Stimulated activated naive B cell treated with anti-CD40 and anti-IgM and Interleukin-4, amounts not matched to agents 10 μg/mL and 1 μg/mL and 100 μg/mL, for 72 hours (primary cell): ENCODE measurements around the gene FAM53C.

ENCODE experiments used
- ATAC-seq, 2 donors: fragments of 150-1000 bp; cut with Tn5 transposase; replicated peaks; 2 replicates each; pipeline ENCODE4 v1.10.0; 2021; ENCODE audit warnings: moderate library complexity in 1 of 2
- DNase-seq: peaks from one replicate; pipeline ENCODE4 v3.0.0; 2021
- H3K27ac Mint-ChIP-seq: one replicate; pipeline ENCODE4 v1.8.0; 2022; ENCODE audit warnings: mild to moderate bottlenecking, mixed read lengths
- H3K27me3 Mint-ChIP-seq, 2 donors: one replicate each; pipeline ENCODE4 v1.8.0; 2022; ENCODE audit warnings: mixed read lengths in 2 of 2
- H3K36me3 Mint-ChIP-seq, 2 donors: one replicate each; pipeline ENCODE4 v1.8.0; 2022; ENCODE audit warnings: mixed read lengths in 2 of 2, mild to moderate bottlenecking in 1 of 2
- H3K4me1 Mint-ChIP-seq, 2 donors: one replicate each; pipeline ENCODE4 v1.8.0; 2022; ENCODE audit warnings: mixed read lengths in 2 of 2, mild to moderate bottlenecking in 1 of 2
- H3K4me3 Mint-ChIP-seq, 2 donors: one replicate each; pipeline ENCODE4 v1.8.0; 2022; ENCODE audit warnings: mild to moderate bottlenecking in 2 of 2, mixed read lengths in 2 of 2, moderate library complexity in 1 of 2
- H3K9me3 Mint-ChIP-seq, 2 donors: one replicate each; pipeline ENCODE4 v1.8.0; 2022; ENCODE audit warnings: mixed read lengths in 2 of 2, mild to moderate bottlenecking in 1 of 2

Gene FAM53C

GRCh38 chr5:138339464-138339863 lies 1.4 kb downstream of the FAM53C start:
- no peaks in the 10 kb centered on the region for H3K27me3 Mint-ChIP-seq
- peaks cover 9 to 19% of the 10 kb centered on the region in 2 donors for H3K36me3 Mint-ChIP-seq
- H3K27ac Mint-ChIP-seq = peak overlapping the region; percentile 94
- peak overlapping the region; percentile 95 for H3K4me3 Mint-ChIP-seq
- no peak for DNase-seq
- H3K9me3 Mint-ChIP-seq = no peaks in the 10 kb centered on the region
- H3K4me1 Mint-ChIP-seq = peaks cover 25 to 40% of the 10 kb centered on the region in 2 donors
- ATAC-seq = no peak

GRCh38 chr5:138340008-138340407 lies 1.9 kb downstream of the FAM53C start:
- no peak overlapping the region for H3K27ac Mint-ChIP-seq
- H3K4me1 Mint-ChIP-seq = peaks cover 25 to 40% of the 10 kb centered on the region in 2 donors
- no peaks in the 10 kb centered on the region for H3K27me3 Mint-ChIP-seq
- DNase-seq (no peak), ATAC-seq (no peak)
- H3K4me3 Mint-ChIP-seq = peak overlapping the region in 1 of 2 donors; percentile 95
- H3K36me3 Mint-ChIP-seq = peaks cover 13 to 22% of the 10 kb centered on the region in 2 donors
- no peaks in the 10 kb centered on the region for H3K9me3 Mint-ChIP-seq

DNA sequence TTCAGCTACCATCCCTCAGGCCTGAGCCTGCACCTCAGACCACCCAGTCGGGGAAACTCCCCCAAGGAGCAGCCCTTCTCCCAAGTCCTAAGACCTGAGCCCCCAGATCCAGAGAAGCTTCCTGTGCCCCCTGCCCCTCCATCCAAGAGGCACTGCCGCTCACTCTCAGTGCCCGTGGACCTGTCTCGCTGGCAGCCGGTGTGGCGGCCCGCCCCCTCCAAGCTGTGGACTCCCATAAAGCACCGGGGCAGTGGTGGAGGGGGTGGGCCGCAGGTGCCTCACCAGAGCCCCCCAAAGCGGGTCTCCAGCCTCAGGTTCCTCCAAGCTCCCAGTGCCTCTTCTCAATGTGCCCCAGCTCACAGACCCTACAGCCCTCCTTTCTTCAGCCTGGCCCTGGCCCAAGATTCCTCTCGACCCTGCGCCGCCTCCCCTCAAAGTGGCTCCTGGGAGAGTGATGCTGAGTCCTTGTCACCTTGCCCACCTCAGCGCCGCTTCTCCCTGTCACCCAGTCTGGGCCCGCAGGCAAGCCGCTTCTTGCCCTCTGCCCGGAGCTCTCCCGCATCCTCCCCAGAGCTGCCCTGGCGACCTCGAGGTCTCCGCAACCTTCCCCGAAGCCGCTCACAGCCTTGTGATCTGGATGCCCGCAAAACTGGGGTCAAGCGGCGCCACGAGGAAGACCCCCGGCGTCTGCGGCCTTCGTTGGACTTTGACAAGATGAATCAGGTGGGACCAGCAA lies 7.0 kb downstream of the FAM53C start:
- Mint-ChIP-seq H3K4me1 (peaks cover 8 to 16% of the 10 kb centered on the region in 2 donors), H3K4me3 (no peak overlapping the region), H3K36me3 (peaks cover 42 to 58% of the 10 kb centered on the region in 2 donors), H3K27me3 (no peaks in the 10 kb centered on the region), H3K27ac (no peak overlapping the region), H3K9me3 (no peaks in the 10 kb centered on the region)
- no peak for ATAC-seq
- DNase-seq = no peak

DNA sequence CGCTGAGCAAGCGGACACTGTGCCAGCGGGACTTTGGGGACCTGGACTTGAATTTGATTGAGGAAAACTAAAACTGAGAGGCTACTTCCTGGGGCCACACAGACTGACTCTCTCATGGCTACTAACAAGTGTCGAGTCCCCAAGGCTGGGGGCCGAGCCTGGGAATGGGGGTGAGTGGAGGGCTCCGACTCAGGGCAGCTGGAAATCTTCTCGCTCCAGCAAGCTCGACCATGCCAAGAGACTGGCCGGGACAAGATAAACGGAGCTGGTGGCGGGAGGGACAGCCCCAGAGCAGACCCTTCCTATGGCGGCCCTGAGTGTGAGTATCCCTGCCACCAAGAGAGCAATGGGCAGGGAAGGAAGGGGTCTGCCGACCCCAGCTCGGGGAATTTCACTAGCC lies 8.8 kb downstream of the FAM53C start:
- H3K36me3 Mint-ChIP-seq = peaks cover 46 to 60% of the 10 kb centered on the region in 2 donors
- peaks cover 4 to 6% of the 10 kb centered on the region in 2 donors for H3K9me3 Mint-ChIP-seq

GRCh38 chr5:138349852-138350562 lies 11.9 kb downstream of the FAM53C start:
- no peak overlapping the region for H3K4me3 Mint-ChIP-seq
- peaks cover 24 to 34% of the 10 kb centered on the region in 2 donors for H3K4me1 Mint-ChIP-seq
- H3K27me3 Mint-ChIP-seq = no peaks in the 10 kb centered on the region
- H3K27ac Mint-ChIP-seq = peak overlapping the region; percentile 22
- peaks cover 7 to 10% of the 10 kb centered on the region in 2 donors for H3K9me3 Mint-ChIP-seq
- H3K36me3 Mint-ChIP-seq = peaks cover 47 to 58% of the 10 kb centered on the region in 2 donors
- DNase-seq (no peak), ATAC-seq (no peak)

More for the DNA sequence above, 8.8 kb downstream of the FAM53C start:
- H3K4me1 Mint-ChIP-seq = peaks cover 9 to 14% of the 10 kb centered on the region in 2 donors
- no peak overlapping the region for H3K4me3 Mint-ChIP-seq
- ATAC-seq = no peak
- H3K27me3 Mint-ChIP-seq = no peaks in the 10 kb centered on the region
- no peak for DNase-seq
- H3K27ac Mint-ChIP-seq = no peak overlapping the region

DNA sequence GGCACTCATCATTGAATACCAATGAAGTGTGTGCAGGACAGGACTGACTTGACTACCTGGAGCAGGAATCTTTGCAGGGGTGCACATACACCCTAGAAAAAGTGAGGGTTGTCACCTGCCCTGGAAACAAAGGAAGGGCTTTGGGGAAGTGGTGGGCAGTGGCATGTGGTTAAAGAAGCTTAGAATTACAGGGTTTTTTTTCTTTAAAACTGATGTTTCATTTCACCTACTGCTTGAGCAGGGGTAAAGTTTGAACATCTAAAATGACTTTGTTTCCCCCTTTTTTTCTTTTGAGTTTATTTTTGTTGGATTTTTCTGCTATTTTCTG lies 12.5 kb downstream of the FAM53C start:
- peaks cover 28 to 39% of the 10 kb centered on the region in 2 donors for H3K4me1 Mint-ChIP-seq
- peaks cover 7 to 10% of the 10 kb centered on the region in 2 donors for H3K9me3 Mint-ChIP-seq
- H3K27ac Mint-ChIP-seq = no peak overlapping the region
- H3K36me3 Mint-ChIP-seq = peaks cover 42 to 53% of the 10 kb centered on the region in 2 donors
- H3K27me3 Mint-ChIP-seq = no peaks in the 10 kb centered on the region
- DNase-seq = no peak
- H3K4me3 Mint-ChIP-seq = no peak overlapping the region
- ATAC-seq = no peak

DNA sequence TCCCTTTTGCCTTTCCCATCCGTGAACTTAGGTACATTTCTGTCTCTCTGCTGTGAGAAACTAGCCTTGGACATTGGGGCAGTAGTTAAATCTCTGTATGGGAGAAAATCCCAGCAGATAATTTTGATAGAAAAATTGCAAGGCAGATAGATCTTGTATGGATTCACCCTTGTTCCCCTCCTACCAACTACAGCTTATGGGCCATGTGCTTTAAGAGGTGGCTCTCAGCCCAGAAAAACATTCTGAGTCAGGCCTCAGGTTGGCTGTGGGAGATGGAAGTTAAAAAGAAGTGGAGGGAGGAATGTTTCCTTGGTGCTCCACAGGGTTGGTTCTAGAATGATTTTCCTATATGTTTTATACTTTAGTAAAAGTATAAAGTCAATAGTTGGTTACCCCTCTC lies 13.0 kb downstream of the FAM53C start:
- DNase-seq = no peak
- Mint-ChIP-seq H3K27ac (no peak overlapping the region), H3K9me3 (peaks cover 7 to 10% of the 10 kb centered on the region in 2 donors), H3K27me3 (no peaks in the 10 kb centered on the region), H3K4me1 (peaks cover 31 to 44% of the 10 kb centered on the region in 2 donors), H3K4me3 (no peak overlapping the region), H3K36me3 (peaks cover 37 to 49% of the 10 kb centered on the region in 2 donors)
- no peak for ATAC-seq

DNA sequence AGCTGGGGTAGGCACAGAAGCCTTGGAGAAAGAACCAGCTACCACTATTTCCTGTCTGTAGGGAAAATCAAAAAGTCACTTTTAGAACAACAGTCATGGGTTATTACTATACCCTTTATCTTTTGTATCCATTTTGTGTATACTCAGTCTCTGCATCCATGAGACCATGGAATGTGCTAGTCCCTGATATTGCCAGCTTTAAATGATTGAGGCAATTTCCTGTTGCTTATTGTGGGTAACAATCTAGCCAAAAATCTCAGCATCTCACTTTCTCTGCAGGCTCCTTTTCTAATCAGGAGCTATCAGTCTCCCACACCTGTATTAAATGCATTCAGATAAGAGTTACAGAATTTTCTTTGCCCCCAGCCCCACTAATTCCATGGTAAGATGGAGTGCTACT lies 13.5 kb downstream of the FAM53C start:
- Mint-ChIP-seq H3K4me3 (peak overlapping the region in 1 of 2 donors; percentile 82), H3K27me3 (no peaks in the 10 kb centered on the region), H3K27ac (peak overlapping the region; percentile 94), H3K9me3 (peaks cover 7 to 10% of the 10 kb centered on the region in 2 donors), H3K4me1 (peaks cover 31 to 49% of the 10 kb centered on the region in 2 donors), H3K36me3 (peaks cover 36 to 49% of the 10 kb centered on the region in 2 donors)
- no peak for ATAC-seq
- DNase-seq = no peak

GRCh38 chr5:138352071-138352721 lies 14.1 kb downstream of the FAM53C start, which contains the start of gene KDM3B:
KDM3B (plus strand) TSS chr5:138352685; CDS start chr5:138352796, 111 bp downstream.
- Mint-ChIP-seq H3K4me1 (peaks cover 31 to 54% of the 10 kb centered on the region in 2 donors), H3K27ac (peak within 1 kb of the TSS; percentile 96), H3K9me3 (peaks cover 7 to 10% of the 10 kb centered on the region in 2 donors), H3K4me3 (peak within 1 kb of the TSS; percentile 91 to 94), H3K36me3 (peaks cover 29 to 42% of the 10 kb centered on the region in 2 donors), H3K27me3 (no peaks in the 10 kb centered on the region)
- DNase-seq (peak; percentile 92), ATAC-seq (peak; percentile 70 to 75)

- H3K4me3 Mint-ChIP-seq = peak overlapping the region; percentile 91 to 94
- peak; percentile 75 to 76 for ATAC-seq
- H3K9me3 Mint-ChIP-seq = peaks cover 7 to 10% of the 10 kb centered on the region in 2 donors
- H3K27ac Mint-ChIP-seq = peak overlapping the region; percentile 96
- peak; percentile 69 for DNase-seq
- H3K36me3 Mint-ChIP-seq = peaks cover 25 to 36% of the 10 kb centered on the region in 2 donors
- H3K27me3 Mint-ChIP-seq = no peaks in the 10 kb centered on the region
- peaks cover 29 to 54% of the 10 kb centered on the region in 2 donors for H3K4me1 Mint-ChIP-seq
Observed at GRCh38 chr5:138352722-138353559, 14.9 kb downstream of the FAM53C start.

DNA sequence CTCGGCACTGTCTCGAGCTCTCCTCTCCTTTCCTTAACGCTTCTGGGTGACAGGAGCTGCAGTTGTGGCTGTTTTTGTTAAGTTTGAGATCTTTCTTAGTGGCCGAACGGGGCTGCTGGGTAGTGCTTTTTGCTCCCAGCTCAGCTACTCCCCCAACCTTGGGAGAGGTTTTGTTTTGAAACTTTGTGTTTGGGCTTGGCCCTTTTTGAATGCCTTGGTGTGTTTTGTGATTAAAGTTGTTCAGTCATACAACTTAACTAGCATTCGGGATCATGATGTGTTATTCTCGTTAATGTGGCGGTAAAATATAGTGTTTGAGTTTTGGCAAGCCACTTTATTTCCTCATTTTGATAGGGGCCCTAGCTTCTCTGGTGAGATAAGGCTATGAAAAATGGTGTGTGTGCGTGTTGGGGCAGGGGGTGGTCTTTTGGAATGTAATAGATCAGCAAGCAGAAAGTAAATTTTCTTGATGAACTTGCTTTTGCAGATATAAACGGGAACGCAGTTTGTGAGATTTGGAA lies 15.6 kb downstream of the FAM53C start:
- Mint-ChIP-seq H3K4me3 (peak overlapping the region; percentile 91 to 94), H3K9me3 (peaks cover 7 to 10% of the 10 kb centered on the region in 2 donors), H3K36me3 (peaks cover 25 to 32% of the 10 kb centered on the region in 2 donors), H3K4me1 (peaks cover 29 to 54% of the 10 kb centered on the region in 2 donors), H3K27ac (peak overlapping the region; percentile 96), H3K27me3 (no peaks in the 10 kb centered on the region)
- ATAC-seq = no peak
- no peak for DNase-seq

DNA sequence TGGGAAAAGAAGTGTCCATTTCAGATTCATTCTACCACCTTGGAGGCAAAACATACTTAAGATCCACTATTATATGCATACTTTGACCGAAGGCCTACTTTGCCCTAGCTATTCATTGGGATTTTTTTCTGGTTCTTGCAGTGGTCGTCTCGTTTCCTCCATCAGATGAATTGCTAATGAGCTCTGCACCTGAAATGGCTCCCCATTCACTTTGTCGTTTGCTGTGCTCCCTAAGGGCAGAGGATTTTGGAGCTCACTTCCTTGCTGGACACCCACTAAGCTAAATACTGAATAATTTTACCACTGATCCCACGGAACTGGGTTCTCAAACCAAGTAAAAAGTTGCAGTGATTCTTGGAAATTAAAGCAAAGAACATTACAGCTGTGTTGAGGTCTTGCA lies 16.3 kb downstream of the FAM53C start:
- Mint-ChIP-seq H3K36me3 (peaks cover 22 to 25% of the 10 kb centered on the region in 2 donors), H3K4me3 (peak overlapping the region; percentile 91 to 94), H3K9me3 (peaks cover 7 to 10% of the 10 kb centered on the region in 2 donors), H3K4me1 (peaks cover 29 to 54% of the 10 kb centered on the region in 2 donors), H3K27me3 (no peaks in the 10 kb centered on the region), H3K27ac (peak overlapping the region; percentile 85)
- DNase-seq = no peak
- ATAC-seq = no peak

DNA sequence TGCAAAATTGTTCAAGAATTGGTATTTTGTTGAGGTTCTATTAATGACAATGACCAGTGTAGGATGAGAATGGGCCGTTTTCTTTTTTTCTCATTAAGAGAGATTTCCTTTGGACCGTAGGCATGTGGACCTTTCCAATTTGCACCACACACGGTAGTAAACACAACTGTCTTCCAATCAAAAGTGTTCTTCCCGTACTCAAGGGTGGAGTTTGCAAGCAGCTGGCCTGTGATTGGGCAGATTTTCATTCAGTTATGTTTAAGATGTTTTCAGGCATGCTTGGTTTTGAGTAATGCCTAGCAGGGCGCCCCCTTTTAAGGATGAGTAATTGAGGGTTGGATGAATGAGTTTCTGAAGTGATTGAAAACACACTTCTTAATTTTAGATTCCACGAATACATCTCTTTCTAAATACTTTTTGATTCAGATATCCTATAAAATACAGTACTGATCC lies 16.9 kb downstream of the FAM53C start:
- Mint-ChIP-seq H3K27me3 (no peaks in the 10 kb centered on the region), H3K9me3 (peaks cover 7 to 10% of the 10 kb centered on the region in 2 donors), H3K4me3 (peak overlapping the region; percentile 91 to 94), H3K36me3 (peaks cover 19 to 23% of the 10 kb centered on the region in 2 donors), H3K4me1 (peaks cover 28 to 58% of the 10 kb centered on the region in 2 donors), H3K27ac (peak overlapping the region; percentile 85)
- ATAC-seq (peak; percentile 5 to 15), DNase-seq (peak; percentile 33)
